ENCODE data around the gene TFAP2B.

Gene TFAP2B

DNA sequence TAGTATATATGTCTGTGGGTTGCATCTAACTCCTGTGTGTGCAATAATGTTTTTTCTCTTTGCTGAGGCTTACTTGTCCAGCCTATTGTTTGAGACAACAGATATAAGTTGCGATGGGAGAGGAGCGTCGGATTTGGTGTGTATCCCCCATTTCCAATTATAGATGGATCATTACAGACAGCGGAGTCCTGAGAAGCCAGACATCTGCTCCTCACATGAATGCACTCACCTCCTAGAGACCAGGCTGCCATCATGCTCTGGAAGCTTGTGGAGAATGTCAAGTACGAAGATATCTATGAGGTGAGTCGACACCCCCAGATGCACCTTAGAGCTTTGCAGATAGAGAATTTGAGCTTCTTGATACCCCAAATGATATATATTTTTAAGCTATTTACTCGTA lies at the start of gene TFAP2B:
TFAP2B (plus strand) TSS at position 199 of the 400 bp plus-strand sequence; CDS start at position 220, 21 bp downstream.
- no peak for DNase-seq (ENCODE audit: low read depth in 2 of 2)

GRCh38 chr6:50778696-50779095 lies 40.0 kb upstream of the TFAP2B start:
- DNase-seq (ENCODE audit: low read depth in 2 of 2) = no peak

DNA sequence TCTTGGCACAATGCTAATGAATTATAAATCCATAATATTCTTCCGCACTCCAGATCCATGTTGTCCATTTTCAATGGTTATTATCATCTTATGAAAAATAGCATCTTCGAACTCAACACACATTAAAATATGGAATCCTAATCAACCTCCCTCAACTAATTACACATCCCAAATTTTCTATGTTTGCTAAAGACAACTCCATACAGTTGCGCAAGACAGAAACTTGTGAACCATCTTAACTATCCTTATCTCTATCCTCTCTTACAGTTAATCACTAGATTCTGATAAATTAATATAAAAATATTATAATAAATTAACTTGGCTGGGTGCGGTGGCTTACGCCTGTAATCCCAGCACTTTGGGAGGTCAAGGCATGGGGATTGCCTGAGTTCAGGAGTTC lies 38.3 kb upstream of the TFAP2B start:
- DNase-seq (ENCODE audit: low read depth in 2 of 2) = no peak

DNA sequence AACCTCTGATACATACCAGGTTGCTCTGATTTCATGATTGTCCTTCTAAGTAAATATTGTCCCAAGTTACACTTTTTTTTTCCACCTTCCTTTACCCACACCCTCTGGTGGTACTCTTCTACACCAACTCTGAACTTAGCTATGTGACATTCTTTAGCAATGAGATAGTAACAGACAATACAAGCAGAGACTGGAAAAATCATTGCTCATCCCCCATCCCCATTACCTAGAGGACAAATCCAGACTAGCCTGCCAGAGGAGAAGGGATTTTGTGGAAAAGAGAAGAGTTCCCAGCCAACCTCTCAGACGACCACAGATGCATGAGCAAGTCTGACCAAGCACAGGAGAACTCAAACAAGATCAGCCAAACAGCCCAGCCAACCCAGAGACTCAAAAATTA lies 32.8 kb upstream of the TFAP2B start:
- DNase-seq (ENCODE audit: low read depth in 2 of 2) = no peak

DNA sequence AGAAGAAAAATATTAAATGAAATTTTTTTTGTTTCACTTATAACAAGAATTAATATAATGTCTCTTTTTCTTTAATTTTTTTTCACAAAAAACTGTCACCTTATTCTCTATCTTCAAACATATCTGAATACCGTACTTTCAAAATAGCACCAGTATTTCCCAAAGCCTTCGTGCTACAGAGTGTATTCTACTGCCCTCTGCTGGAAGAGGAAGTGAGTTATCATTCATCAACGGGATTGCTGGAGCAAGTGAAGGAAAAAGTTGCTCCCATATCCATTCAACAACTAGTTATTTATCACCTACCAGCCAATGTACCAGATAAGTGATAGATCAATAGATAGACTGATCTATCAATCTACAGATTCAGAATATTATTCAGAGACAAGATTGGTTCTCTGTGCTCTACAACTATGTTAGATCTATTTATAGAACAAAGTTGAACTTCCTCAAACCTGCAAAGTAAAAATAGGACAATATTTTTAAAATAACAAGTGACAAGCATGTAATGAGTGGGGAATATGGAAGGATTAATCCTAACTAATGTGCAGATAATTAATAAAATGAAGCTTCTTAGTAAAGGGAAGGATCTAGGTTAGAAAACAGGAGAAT lies 26.7 kb upstream of the TFAP2B start:
- DNase-seq (ENCODE audit: low read depth in 2 of 2) = no peak

- DNase-seq (ENCODE audit: low read depth in 2 of 2) = no peak
Measured at GRCh38 chr6:50792771-50793170, 25.9 kb upstream of the TFAP2B start.

DNA sequence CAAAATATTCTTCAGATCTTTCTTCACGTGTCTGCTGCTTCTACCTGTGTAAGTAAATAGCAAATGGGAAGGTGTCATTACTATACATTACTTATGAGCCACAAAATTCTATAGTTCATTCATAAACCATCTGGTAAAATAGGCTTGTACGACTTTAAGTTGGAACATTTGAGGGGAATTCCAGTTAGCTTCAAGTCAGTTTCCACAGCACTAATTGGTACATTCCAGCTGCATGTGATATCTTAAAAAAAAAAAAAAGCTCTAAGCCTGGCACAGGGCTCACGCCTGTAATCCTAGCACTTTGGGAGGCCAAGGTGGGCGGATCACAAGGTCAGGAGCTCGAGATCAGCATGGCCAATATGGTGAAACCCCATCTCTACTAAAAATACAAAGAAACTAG lies 23.1 kb upstream of the TFAP2B start:
- DNase-seq (ENCODE audit: low read depth in 2 of 2) = no peak

DNA sequence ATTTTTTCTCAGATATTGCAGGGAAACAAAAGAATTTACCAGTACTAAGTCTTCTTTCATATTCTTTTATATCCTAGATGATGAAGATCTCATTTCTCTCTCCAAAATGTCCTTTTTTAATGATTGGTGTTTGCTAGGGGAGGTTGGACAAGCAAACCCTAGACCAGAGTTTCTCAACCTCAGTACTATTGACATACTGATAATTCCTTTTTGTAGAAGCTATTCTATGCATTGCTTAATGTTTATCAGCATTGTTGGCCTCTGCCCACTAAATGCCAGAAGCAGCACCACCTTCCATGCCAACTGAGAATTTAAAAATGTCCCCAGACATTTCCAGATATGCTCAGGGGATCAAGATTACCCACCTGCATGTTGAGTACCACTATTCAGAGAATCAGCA lies 14.4 kb upstream of the TFAP2B start:
- DNase-seq (ENCODE audit: low read depth in 2 of 2) = no peak

- no peak for DNase-seq (ENCODE audit: low read depth in 2 of 2)
Measured at GRCh38 chr6:50807035-50807434, 11.6 kb upstream of the TFAP2B start.

DNA sequence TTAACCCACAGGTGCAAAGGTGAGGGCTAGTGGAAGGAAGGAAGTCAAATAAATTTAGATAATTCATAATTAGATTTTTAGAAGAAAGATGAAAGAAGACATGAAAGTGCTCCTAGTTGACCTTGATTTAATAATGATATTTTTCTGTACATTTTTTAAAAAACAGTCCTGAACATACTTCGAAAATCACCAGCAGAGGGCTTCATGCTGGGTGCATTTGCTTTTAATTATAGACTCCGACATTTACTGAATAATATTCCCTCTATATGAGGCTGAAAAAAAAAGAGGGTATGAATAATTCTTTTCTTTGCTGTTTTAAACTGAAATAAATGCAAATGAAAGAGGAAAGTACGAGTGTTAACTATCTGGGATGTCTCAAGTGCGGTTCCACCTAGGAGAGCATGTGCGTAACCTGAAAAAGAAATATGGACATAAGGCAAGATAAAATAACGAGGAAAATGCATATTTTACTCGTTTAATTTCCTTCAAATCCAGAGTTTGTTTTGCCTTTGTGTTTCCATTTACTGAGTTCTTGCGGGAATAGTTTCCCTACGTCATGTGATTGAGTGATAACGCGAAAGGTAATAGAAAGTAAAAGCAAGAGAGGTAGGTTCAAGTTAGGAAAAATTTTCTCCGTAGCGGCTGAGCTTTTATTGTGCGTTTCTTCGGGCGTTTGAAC lies 3.1 kb upstream of the TFAP2B start:
- DNase-seq (ENCODE audit: low read depth in 2 of 2) = no peak

- peak in 1 of 2 donors; percentile 5 for DNase-seq (ENCODE audit: low read depth in 2 of 2)
Measured at GRCh38 chr6:50816115-50816675, 2.5 kb upstream of the TFAP2B start.

- no peak for DNase-seq (ENCODE audit: low read depth in 2 of 2)
Measured at GRCh38 chr6:50816947-50817645, 1.6 kb upstream of the TFAP2B start.

GRCh38 chr6:50817646-50817950 lies 1.1 kb upstream of the TFAP2B start:
- no peak for DNase-seq (ENCODE audit: low read depth in 2 of 2)

DNA sequence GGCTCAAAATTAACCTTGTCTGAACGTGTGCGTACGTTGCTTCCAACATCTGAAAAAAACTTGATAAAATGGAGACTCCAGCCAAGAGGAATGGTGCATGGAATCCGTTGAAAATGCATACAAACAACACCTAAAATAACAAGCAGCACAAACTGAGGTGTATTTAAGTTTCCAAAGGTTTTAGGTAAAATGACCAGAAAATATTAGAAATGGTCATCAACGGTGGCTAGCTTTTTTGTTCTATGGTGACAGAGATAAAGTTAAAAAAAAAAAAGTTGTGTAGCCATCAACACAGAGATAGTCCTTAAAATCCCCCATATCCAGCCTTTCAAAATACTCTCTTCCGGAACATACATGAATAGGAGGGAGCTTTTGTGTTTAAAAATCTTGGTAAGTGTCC lies 651 bp upstream of the TFAP2B start:
- DNase-seq (ENCODE audit: low read depth in 2 of 2) = no peak

- no peak for DNase-seq (ENCODE audit: low read depth in 2 of 2)
Measured at GRCh38 chr6:50819466-50819903, 814 bp downstream of the TFAP2B start.

GRCh38 chr6:50819904-50820868 lies 1.5 kb downstream of the TFAP2B start:
- no peak for DNase-seq (ENCODE audit: low read depth in 2 of 2)

- DNase-seq (ENCODE audit: low read depth in 2 of 2) = no peak
Measured at GRCh38 chr6:50820869-50821264, 2.2 kb downstream of the TFAP2B start.

GRCh38 chr6:50821441-50822077 lies 2.9 kb downstream of the TFAP2B start:
- DNase-seq (ENCODE audit: low read depth in 2 of 2) = no peak

GRCh38 chr6:50822078-50822476 lies 3.4 kb downstream of the TFAP2B start:
- no peak for DNase-seq (ENCODE audit: low read depth in 2 of 2)

GRCh38 chr6:50823094-50823920 lies 4.6 kb downstream of the TFAP2B start:
- DNase-seq (ENCODE audit: low read depth in 2 of 2) = no peak
